ENCODE results near the gene PTEN.
"Not testable (repeated sequence)": the region's sequence is repeated elsewhere in the genome, so short reads cannot be mapped to it uniquely, and the experiment has no call there.

DNA sequence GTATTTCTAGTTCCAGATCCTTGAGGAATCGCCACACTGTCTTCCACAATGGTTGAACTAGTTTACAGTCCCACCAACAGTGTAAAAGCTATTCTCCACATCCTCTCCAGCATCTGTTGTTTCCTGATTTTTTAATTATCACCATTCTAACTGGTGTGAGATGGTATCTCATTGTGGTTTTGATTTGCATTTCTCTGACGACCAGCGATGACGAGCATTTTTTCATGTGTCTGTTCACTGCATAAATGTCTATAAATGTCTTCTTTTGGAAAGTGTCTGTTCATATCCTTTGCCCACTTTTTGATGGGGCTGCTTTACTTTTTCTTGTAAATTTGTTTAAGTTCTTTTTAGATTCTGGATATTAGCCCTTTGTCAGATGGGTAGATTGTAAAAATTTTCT, 7.8 kb upstream of the PTEN start:
- TF ChIP-seq, protein P1, sequence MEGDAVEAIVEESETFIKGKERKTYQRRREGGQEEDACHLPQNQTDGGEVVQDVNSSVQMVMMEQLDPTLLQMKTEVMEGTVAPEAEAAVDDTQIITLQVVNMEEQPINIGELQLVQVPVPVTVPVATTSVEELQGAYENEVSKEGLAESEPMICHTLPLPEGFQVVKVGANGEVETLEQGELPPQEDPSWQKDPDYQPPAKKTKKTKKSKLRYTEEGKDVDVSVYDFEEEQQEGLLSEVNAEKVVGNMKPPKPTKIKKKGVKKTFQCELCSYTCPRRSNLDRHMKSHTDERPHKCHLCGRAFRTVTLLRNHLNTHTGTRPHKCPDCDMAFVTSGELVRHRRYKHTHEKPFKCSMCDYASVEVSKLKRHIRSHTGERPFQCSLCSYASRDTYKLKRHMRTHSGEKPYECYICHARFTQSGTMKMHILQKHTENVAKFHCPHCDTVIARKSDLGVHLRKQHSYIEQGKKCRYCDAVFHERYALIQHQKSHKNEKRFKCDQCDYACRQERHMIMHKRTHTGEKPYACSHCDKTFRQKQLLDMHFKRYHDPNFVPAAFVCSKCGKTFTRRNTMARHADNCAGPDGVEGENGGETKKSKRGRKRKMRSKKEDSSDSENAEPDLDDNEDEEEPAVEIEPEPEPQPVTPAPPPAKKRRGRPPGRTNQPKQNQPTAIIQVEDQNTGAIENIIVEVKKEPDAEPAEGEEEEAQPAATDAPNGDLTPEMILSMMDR (IDR thresholded peaks at IDR 0.05; ENCODE audit: insufficient read depth, low read depth, low read length), result not testable (repeated sequence)
- not testable (repeated sequence) for TF ChIP-seq EZH2 (IDR thresholded peaks at IDR 0.05; ENCODE audit: insufficient read depth, low read length)
